HepG2 (cell line): ENCODE data around the gene PCED1B. TPM values are rescaled to one million over a fixed set of nuclear protein-coding genes. Genes with fewer than 3 reads are reported as not detected.

Experiments
- ATAC-seq: fragments of 200-7000 bp; cut with Tn5 transposase; 3 replicates; pipeline ENCODE4 v1.9.1; 2020; ENCODE audit warnings: mild to moderate bottlenecking, moderate library complexity
- BruUV-seq: library from RNA; stranded (reverse); fragments of 400-500 nt; replicated peaks from 2 replicates; lab custom pipeline; 2021; lab: Mats Ljungman, UMichigan
- CTCF ChIA-PET: fragments of 300-600 bp; formaldehyde crosslinking; extraction: SDS; loops from one replicate; lab custom pipeline; 2021; ENCODE audit warnings: low total read pairs, inconsistent platforms, low intra/inter-chr PET ratio; lab: Yijun Ruan, JAX
- POLR2A ChIA-PET: fragments of 350-600 bp; sonication (Branson Sonifier 250); formaldehyde crosslinking; loops from one replicate; lab custom pipeline; 2020; ENCODE audit warnings: antibody characterized with exemption, inconsistent platforms; lab: Yijun Ruan, JAX
- DNase-seq: peaks from one replicate; pipeline ENCODE4 v3.0.0-alpha.2; 2015; ENCODE audit warnings: low spot score
- FAIRE-seq: peaks from 3 replicates; lab custom pipeline; 2011; peaks lifted over from hg19 to GRCh38; lab: Jason Lieb, UNC
- H2AFZ ChIP-seq: one replicate; pipeline ENCODE4 v1.6.1; 2011; ENCODE audit warnings: low read length, inconsistent platforms
- H3K27ac ChIP-seq: fragments of 300-600 bp; 3 replicates; pipeline ENCODE4 v1.8.0; 2011; ENCODE audit warnings: mixed run types, mild to moderate bottlenecking, mixed read lengths, low read length, inconsistent platforms; ENCODE audit not compliant: insufficient read depth; ENCODE audit errors: extremely low read length
- H3K27me3 ChIP-seq, 2 experiments: fragments of 200-600 bp in 1 of 2; 2 replicates in 1 of 2; 3 replicates in 1 of 2; pipeline versions ENCODE4 v1.6.0 to v1.8.0; 2011; ENCODE audit warnings: low read length in 2 of 2, mild to moderate bottlenecking in 2 of 2, moderate library complexity in 2 of 2, inconsistent platforms in 1 of 2; ENCODE audit not compliant: insufficient read depth in 2 of 2, control insufficient read depth in 1 of 2
- H3K36me3 ChIP-seq, 2 experiments: fragments of 200-600 bp in 1 of 2; replicated peaks in 1 of 2; 2 replicates in 1 of 2; 3 replicates in 1 of 2; pipeline versions ENCODE4 v1.5.1 to v1.8.0; 2011; ENCODE audit warnings: low read length in 2 of 2, inconsistent platforms in 1 of 2; ENCODE audit not compliant: insufficient read depth in 2 of 2, control insufficient read depth in 1 of 2
- H3K4me1 ChIP-seq: 2 replicates; pipeline ENCODE4 v1.5.1; 2012; ENCODE audit warnings: low read length, inconsistent platforms; ENCODE audit not compliant: insufficient read depth
- H3K4me2 ChIP-seq: 2 replicates; pipeline ENCODE4 v1.6.0; 2011; ENCODE audit warnings: low read depth, low read length, inconsistent platforms
- H3K4me3 ChIP-seq, 3 experiments: fragments of 200-600 bp in 1 of 3; sonication (generic), shearing (Covaris generic) in 1 of 3; replicated peaks in 1 of 3; 2 replicates each; pipeline ENCODE4 v1.5.1; 2011 to 2016; ENCODE audit warnings: low read length in 3 of 3, inconsistent platforms in 2 of 3, low read depth in 2 of 3, mild to moderate bottlenecking in 2 of 3, control low read depth in 1 of 3, mixed read lengths in 1 of 3; ENCODE audit not compliant: insufficient read depth in 1 of 3
- H3K79me2 ChIP-seq: one replicate; pipeline ENCODE4 v1.6.1; 2011; ENCODE audit warnings: low read length, inconsistent platforms; ENCODE audit not compliant: insufficient read depth
- H3K9ac ChIP-seq: 2 replicates; pipeline ENCODE4 v1.6.0; 2011; ENCODE audit warnings: mild to moderate bottlenecking, low read depth, low read length, inconsistent platforms; ENCODE audit not compliant: insufficient read depth
- H3K9me3 ChIP-seq: 2 replicates; pipeline ENCODE4 v1.5.1; 2012; ENCODE audit warnings: mild to moderate bottlenecking, low read length
- H4K20me1 ChIP-seq: 2 replicates; pipeline ENCODE4 v1.6.0; 2011; ENCODE audit warnings: inconsistent platforms, mild to moderate bottlenecking, low read length, moderate library complexity; ENCODE audit not compliant: insufficient read depth
- ARNT2 ChIP-seq: sonication (generic); formaldehyde crosslinking; IDR thresholded peaks from 2 replicates; pipeline ENCODE4 v1.8.0; 2022; ENCODE audit warnings: mild to moderate bottlenecking, low read depth, missing genetic modification reagents, moderate library complexity
- CEBPB ChIP-seq: IDR thresholded peaks from 2 replicates; pipeline ENCODE4 v1.6.1; 2011; ENCODE audit warnings: low read depth, low read length, improper control_type of control experiment, borderline replicate concordance
- ELF3 ChIP-seq: IDR thresholded peaks from 2 replicates; pipeline ENCODE4 v1.6.1; 2016; ENCODE audit warnings: missing genetic modification reagents, missing compliant biosample characterization
- ISX ChIP-seq: sonication (generic); formaldehyde crosslinking; conservative IDR thresholded peaks from 2 replicates; pipeline ENCODE4 v1.5.0; 2020; ENCODE audit warnings: missing genetic modification reagents
- KAT7 ChIP-seq: IDR thresholded peaks from 2 replicates; pipeline ENCODE4 v1.6.1; 2018; ENCODE audit warnings: borderline replicate concordance, missing compliant biosample characterization
- MIER2 ChIP-seq: IDR thresholded peaks from 2 replicates; pipeline ENCODE4 v1.6.1; 2016; ENCODE audit warnings: missing biosample characterization, missing genetic modification reagents
- NAIF1 ChIP-seq: sonication (generic); formaldehyde crosslinking; IDR thresholded peaks from 2 replicates; pipeline ENCODE4 v1.5.0; 2020; ENCODE audit warnings: mild to moderate bottlenecking, missing genetic modification reagents, borderline replicate concordance
- PHB2 ChIP-seq: fragments of 450-650 bp; IDR thresholded peaks from 2 replicates; pipeline ENCODE4 v1.6.1; 2018; ENCODE audit not compliant: partially characterized antibody
- SIX1 ChIP-seq: sonication (generic); formaldehyde crosslinking; IDR thresholded peaks from 2 replicates; pipeline ENCODE4 v1.4.0; 2020; ENCODE audit warnings: missing genetic modification reagents, borderline replicate concordance
- ZFYVE20 ChIP-seq: sonication (generic); formaldehyde crosslinking; IDR thresholded peaks from 2 replicates; pipeline ENCODE4 v1.8.0; 2023; ENCODE audit warnings: low read depth, mild to moderate bottlenecking, moderate library complexity, missing genetic modification reagents, borderline replicate concordance
- ZNF136 ChIP-seq: sonication (generic); formaldehyde crosslinking; IDR thresholded peaks from 2 replicates; pipeline ENCODE4 v1.8.1; 2022; ENCODE audit warnings: low read depth, mild to moderate bottlenecking, moderate library complexity, missing genetic modification reagents
- ZNF775 ChIP-seq: sonication (generic); formaldehyde crosslinking; IDR thresholded peaks from 2 replicates; pipeline ENCODE4 v1.4.0; 2020; ENCODE audit warnings: missing genetic modification reagents, mild to moderate bottlenecking, moderate library complexity, borderline replicate concordance
- ZNF788 ChIP-seq: sonication (generic); formaldehyde crosslinking; IDR thresholded peaks from 2 replicates; pipeline ENCODE4 v1.5.0; 2020; ENCODE audit warnings: mild to moderate bottlenecking, missing genetic modification reagents, borderline replicate concordance
- WGBS: methylation state at CpG from one replicate; pipeline ENCODE4 v1.1.6; 2017; ENCODE audit warnings: low lambda C conversion rate; 5-methylcytosine and 5-hydroxymethylcytosine counted together
- in situ Hi-C: cut with HindIII; loops from 2 replicates; pipeline ENCODE4 v1.10.0; 2017; ENCODE audit warnings: low pct_unique_long_range_greater_than_20kb; ENCODE audit not compliant: extremely low pct_ligation_motif_present
- intact Hi-C: fragments of 100-400 bp; cut with micrococcal nuclease; formaldehyde crosslinking; loops from one replicate; pipeline ENCODE4 v1.10.0; 2022; ENCODE audit not compliant: unreplicated experiment
- polyA plus RNA-seq, 8 experiments: library from polyadenylated mRNA; depleted of rRNA in 3 of 8; stranded (reverse) in 7 of 8; unstranded in 1 of 8; fragments of >200 nt; fragmentation: Illumina TruSeq in 4 of 8; extraction: Trizol in 4 of 8; gene quantifications; 2 replicates each; pipeline versions ENCODE4 v1.2.1 to v1.2.3, GENCODE V29; 2011 to 2016; ENCODE audit warnings: low read depth in 4 of 8, missing spikeins in 1 of 8, mixed read lengths in 1 of 8; ENCODE audit not compliant: insufficient read depth in 1 of 8
- total RNA-seq, 5 experiments: library from RNA; depleted of rRNA; stranded (reverse); fragments of >200 nt; fragmentation: Illumina TruSeq; extraction: Trizol; gene quantifications; 2 replicates each; pipeline ENCODE4 v1.2.3, GENCODE V29; 2016; ENCODE audit warnings: low read depth in 1 of 5
- TF ChIP-seq, protein P1 (sequence below): IDR thresholded peaks from 2 replicates; pipeline ENCODE4 v1.6.1; 2016; ENCODE audit warnings: missing genetic modification reagents, missing compliant biosample characterization
- TF ChIP-seq, protein P2 (sequence below): sonication (generic); formaldehyde crosslinking; IDR thresholded peaks from 2 replicates; pipeline ENCODE4 v1.4.0; 2020; ENCODE audit warnings: low read depth, mild to moderate bottlenecking, missing genetic modification reagents
- TF ChIP-seq, protein P3 (sequence below): sonication (generic); formaldehyde crosslinking; IDR thresholded peaks from 2 replicates; pipeline ENCODE4 v1.4.0; 2020; ENCODE audit warnings: mild to moderate bottlenecking, low read depth, missing genetic modification reagents

PCED1B gene
- total and polyA plus RNA-seq, 2 of the 13 experiments (the other 11 are each of a cell fraction or from before 2014, with no cell fraction given): 0.11 to 0.37 TPM

DNA sequence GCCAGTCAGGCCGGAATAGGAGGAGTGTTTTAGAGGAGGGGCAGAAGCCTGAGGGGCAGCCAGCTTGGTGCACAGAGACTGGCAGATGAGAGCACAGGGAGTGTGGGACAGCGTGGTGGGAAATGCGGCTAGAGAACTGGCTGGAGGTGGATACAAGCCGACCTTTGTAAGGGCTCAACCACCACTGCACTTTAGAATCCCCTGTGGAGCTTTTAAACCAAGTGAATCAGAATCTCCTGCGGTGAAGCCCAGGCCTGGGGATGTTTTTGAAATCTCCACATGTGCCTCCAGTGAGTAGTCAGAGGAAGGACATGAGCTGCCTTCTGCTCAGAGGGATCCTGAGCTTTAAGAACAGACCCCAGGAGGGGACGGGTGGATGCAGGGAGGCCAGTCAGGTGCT is 10.9 kb upstream of the PCED1B start:
- H2AFZ ChIP-seq: no peak overlapping the region
- H3K9ac ChIP-seq: no peak overlapping the region
- TF ChIP-seq ZNF775 (CRISPR knock-in tag) (no peak), ELF3 (CRISPR knock-in tag) (no peak), KAT7 (no peak), ISX (CRISPR knock-in tag) (no peak), NAIF1 (CRISPR knock-in tag) (no peak), ZFYVE20 (CRISPR knock-in tag) (no peak), SIX1 (CRISPR knock-in tag) (no peak), CEBPB (no peak), ZNF136 (CRISPR knock-in tag) (no peak), ARNT2 (no peak), MIER2 (CRISPR knock-in tag) (no peak), ZNF788 (CRISPR knock-in tag) (no peak), PHB2 (no peak)
- TF ChIP-seq, protein P1, sequence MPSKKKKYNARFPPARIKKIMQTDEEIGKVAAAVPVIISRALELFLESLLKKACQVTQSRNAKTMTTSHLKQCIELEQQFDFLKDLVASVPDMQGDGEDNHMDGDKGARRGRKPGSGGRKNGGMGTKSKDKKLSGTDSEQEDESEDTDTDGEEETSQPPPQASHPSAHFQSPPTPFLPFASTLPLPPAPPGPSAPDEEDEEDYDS (CRISPR knock-in tag): no peak
- TF ChIP-seq, protein P2, sequence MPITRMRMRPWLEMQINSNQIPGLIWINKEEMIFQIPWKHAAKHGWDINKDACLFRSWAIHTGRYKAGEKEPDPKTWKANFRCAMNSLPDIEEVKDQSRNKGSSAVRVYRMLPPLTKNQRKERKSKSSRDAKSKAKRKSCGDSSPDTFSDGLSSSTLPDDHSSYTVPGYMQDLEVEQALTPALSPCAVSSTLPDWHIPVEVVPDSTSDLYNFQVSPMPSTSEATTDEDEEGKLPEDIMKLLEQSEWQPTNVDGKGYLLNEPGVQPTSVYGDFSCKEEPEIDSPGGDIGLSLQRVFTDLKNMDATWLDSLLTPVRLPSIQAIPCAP (CRISPR knock-in tag): no peak
- TF ChIP-seq, protein P3, sequence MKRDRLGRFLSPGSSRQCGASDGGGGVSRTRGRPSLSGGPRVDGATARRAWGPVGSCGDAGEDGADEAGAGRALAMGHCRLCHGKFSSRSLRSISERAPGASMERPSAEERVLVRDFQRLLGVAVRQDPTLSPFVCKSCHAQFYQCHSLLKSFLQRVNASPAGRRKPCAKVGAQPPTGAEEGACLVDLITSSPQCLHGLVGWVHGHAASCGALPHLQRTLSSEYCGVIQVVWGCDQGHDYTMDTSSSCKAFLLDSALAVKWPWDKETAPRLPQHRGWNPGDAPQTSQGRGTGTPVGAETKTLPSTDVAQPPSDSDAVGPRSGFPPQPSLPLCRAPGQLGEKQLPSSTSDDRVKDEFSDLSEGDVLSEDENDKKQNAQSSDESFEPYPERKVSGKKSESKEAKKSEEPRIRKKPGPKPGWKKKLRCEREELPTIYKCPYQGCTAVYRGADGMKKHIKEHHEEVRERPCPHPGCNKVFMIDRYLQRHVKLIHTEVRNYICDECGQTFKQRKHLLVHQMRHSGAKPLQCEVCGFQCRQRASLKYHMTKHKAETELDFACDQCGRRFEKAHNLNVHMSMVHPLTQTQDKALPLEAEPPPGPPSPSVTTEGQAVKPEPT (CRISPR knock-in tag): no peak
- POLR2A ChIA-PET: no interaction called here
- no TSS peak for BruUV-seq
- no peaks in the 10 kb centered on the region for H3K79me2 ChIP-seq
- in situ Hi-C loops: no loop called here
- CTCF ChIA-PET: no interaction called here
- intact Hi-C loops: no loop called here
- H4K20me1 ChIP-seq: no peaks in the 10 kb centered on the region
- H3K9me3 ChIP-seq: no peaks in the 10 kb centered on the region
- WGBS: 11% methylated on average over 6 of the region's 6 CpGs
- ATAC-seq (no peak), DNase-seq (no peak), FAIRE-seq (no peak)
- no peaks in the 10 kb centered on the region for H3K4me1 ChIP-seq
- no peaks in the 10 kb centered on the region for H3K36me3 ChIP-seq
- H3K27me3 ChIP-seq: no peaks in the 10 kb centered on the region
- no peak overlapping the region for H3K4me2 ChIP-seq
- H3K27ac ChIP-seq: no peak overlapping the region
- no peak overlapping the region for H3K4me3 ChIP-seq
